Occipital lobe (tissue), 2 donors: Measurements from ENCODE around the gene C20orf173. TPM values are rescaled to one million over a fixed set of nuclear protein-coding genes. Genes with fewer than 3 reads are reported as not detected.
"Not testable (repeated sequence)": the region's sequence is repeated elsewhere in the genome, so short reads cannot be mapped to it uniquely, and the experiment has no call there.

ENCODE experiments used
- DNase-seq: peaks from one replicate; lab custom pipeline; 2025; lab: John Stamatoyannopoulos, UW
- total RNA-seq: library from RNA; depleted of rRNA; stranded (reverse); fragments of >200 nt; gene quantifications from one replicate; pipeline ENCODE4 v1.2.3, GENCODE V29; 2014

The C20orf173 gene, protein sequence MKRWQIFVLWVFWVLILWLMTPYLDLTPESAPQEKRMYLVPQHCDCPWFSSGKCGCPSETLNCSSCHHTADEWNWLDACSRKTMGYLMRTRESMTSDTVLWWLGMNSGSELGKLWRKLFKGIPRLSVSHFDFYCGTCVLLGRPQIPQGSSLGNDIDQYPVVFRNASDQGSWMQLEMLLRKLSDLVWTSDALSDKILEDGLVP
- not detected for total RNA-seq

DNA sequence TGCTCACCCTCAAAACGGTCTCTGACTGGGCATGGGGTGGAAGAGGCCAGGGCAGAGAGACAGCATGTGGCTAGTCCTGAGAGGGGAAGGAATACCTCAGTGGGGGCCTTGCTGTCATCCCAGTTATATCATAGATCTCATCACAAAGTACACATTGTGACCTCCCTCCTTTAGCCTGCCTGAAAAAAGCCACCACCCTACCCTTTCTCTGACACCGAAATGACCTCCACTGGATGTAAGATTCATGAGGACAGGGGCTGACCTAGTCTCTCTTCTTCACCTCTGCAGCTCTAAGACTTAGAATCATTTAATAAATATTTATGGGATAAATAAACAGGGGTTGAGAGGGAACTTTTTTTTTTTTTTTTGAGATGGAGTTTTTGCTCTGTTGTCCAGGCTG lies at the start of gene C20orf173:
Gene C20orf173, minus strand, starts transcription at position 101 of the 400 bp plus-strand sequence. CDS start 279 bp downstream, outside the sequence.
- no peak for DNase-seq

DNA sequence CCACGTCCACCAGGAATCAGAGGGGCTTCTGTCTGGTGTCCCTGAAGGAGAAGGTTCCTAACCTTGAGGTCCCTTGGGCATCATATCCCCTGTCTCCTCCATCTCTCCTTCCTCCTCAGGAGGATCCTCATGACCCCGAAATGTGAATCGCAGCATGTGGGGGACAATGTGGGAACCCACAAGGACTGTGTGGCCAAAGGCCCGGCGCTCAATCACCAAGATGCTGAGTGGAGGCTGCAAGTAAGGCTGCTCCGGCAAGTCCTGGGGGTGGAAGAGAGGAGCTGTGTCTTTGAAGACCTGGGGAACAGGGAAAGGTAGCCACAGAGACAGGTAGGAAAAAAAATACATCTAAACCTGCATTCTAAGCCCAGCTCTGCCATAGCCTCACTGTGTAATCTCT lies 49.7 kb upstream of the C20orf173 start:
- no peak for DNase-seq

GRCh38 chr20:35578469-35578868 lies 49.0 kb upstream of the C20orf173 start:
- DNase-seq, result no peak

GRCh38 chr20:35576816-35577215 lies 47.4 kb upstream of the C20orf173 start:
- DNase-seq, result no peak

DNA sequence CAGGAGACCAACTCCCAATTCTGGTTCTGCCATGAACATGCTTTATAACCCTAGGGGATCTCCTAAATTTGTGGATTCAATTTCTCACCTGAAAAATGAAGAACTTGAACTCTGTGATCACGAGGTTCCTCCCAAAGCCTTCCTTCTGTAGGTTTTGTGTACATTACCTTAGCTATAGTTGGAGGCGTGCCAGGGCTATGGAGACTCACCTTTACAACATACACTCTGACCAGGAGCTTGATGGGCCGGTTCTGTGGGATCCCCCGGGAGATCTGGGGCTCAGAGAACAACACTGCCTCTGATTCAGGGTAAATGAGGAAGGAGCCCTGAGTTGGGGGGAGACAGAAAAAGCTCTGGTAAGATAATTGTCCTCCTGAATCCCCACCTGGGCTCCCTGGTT lies 46.5 kb upstream of the C20orf173 start:
- no peak for DNase-seq

DNA sequence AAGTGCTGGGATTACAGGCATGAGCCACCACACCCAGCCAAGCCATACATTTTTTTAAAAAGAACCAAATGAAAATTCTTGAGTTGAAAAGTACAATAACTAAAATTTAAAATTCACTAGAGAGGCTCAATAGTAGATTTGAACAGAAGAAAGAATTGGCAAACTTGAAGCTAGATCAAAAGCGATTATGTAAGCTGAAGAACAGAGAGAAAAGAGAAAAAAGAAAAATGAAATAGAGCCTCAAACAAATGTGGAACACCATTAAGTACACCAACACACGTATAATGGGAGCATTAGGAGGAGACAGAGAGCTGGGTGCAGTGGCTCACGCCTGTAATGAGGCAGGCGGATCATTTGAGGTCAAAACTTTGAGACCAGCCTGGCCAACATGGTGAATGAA lies 43.4 kb upstream of the C20orf173 start:
- DNase-seq, result no peak

GRCh38 chr20:35571555-35571954 lies 42.1 kb upstream of the C20orf173 start:
- DNase-seq, result no peak

GRCh38 chr20:35568645-35569044 lies 39.2 kb upstream of the C20orf173 start:
- no peak for DNase-seq

GRCh38 chr20:35564905-35565304 lies 35.5 kb upstream of the C20orf173 start:
- DNase-seq, result no peak

- DNase-seq, result no peak
Measured at GRCh38 chr20:35563834-35564233, 34.4 kb upstream of the C20orf173 start.

- no peak for DNase-seq
Measured at GRCh38 chr20:35562541-35563110, 33.2 kb upstream of the C20orf173 start.

- no peak for DNase-seq
Measured at GRCh38 chr20:35561671-35562070, 32.2 kb upstream of the C20orf173 start.

DNA sequence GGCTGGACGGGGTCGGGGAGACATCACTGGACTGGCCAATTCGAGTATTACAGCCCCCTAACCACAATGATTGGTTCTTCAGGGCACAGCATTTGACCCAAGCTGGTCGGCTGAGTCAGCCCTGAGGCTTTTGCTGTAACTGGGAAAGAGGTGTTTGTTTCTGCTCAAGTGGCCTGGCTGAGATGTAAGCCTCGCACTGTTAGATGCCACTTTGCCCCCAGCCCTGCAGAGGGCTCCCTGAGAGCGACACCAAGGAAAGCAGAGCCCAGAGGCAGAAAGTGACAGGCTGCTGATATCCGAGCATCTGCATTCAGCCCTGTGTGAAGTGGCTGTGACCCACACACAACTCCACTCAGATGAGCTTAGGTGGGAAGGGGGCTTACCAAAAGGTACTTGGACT lies 31.8 kb upstream of the C20orf173 start:
- peak; percentile 5 for DNase-seq

DNA sequence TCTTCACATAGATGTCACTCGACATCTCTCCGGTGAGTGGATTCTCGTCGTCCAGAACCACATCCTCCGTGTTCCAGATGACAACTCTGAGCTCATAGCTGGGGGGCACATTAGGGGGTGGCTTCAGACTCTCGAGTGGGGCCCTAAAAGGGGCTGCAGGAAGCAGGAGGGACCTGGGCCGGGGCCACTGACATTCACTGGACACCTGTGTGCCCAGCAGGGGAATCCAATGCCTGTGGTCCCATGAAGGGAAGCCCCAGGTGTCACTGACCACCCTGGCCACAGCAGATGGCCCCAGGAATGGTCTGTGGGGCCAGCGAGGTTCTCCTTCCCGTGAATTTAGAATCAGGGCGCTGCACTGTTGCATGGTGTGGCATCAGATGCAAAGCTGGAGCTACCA lies 31.1 kb upstream of the C20orf173 start:
- DNase-seq, result no peak

GRCh38 chr20:35560105-35560511 lies 30.7 kb upstream of the C20orf173 start:
- DNase-seq, result no peak

DNA sequence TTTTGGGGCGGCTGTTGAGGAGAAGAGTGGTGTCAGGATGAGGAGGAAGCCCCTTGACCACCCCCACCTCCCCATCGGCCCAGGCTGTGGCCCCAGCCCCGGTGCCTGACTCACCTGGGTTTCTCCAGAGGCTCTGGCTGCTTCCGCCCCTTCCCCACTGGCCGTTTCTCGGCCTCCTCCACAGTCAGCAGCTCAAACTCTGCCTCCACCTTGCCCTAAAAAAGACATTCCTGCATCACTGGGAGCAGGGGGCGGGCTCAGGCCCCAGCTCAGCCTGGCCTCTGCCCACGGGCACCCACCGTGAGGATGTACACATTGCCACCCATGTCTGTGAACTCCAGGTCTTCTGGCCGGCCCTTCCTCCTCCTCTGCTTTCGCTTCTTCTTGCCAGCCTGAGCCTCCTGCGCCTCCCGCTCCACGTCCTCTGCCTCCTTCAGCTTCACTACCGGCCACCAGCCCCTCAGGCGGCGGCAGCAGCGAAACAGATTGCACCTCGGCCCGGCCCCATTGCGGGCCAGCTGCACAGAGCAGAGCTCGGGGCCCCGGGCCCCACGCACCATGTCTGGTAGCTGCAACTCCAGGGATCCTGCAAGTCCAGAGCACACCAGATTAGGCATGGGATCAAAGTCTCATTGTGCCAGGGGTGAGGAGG lies 29.7 kb upstream of the C20orf173 start:
- no peak for DNase-seq

DNA sequence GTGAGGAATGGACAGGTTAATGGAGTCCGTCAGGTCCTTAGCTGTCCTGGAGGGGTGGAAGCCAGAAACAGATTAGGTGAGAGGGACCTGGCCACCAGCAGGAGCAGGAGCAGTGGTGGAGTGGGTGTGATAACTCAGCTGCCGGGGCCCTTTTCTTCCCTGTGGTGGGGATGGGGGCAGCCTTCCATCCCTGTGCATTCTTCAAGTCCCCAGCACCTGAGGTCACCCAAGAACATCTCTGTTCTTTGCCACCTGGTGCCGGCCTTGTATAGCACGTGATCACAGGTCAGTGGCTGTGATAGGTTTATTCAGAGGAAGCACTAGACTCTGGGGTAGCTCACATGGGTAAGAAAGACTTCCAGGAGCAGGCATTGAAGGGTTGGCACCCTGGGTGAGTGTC lies 29.0 kb upstream of the C20orf173 start:
- DNase-seq, result no peak

- no peak for DNase-seq
Measured at GRCh38 chr20:35556871-35557270, 27.4 kb upstream of the C20orf173 start.

DNA sequence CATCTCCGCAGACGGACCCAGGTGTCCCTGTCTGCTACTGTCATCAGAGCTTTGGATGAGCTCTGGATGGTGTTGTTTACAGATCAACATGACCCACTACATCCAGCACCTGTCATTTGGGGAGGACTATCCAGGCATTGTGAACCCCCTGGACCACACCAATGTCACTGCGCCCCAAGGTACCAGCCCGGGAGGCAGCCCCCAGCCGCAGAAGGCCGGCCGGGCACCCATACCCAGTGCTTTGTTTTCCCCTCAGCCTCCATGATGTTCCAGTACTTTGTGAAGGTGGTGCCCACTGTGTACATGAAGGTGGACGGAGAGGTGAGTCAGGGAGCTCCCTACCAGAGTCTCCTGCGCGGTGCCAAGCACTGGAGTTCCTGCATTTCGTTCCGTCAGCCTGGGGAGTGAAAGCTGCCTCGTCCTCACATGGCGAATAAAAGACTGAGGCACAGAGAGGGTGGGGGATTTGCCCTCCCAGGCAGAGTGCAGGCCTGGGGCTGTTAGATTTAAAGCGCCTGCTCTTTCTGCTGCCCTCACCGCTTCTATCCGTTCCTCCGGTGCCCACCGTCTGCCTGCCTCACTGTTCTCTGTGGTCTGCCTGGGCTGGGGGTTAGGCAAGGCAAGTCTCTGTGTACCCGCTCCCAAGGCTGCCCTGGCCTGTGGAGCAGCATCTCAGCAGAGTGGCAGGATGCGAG lies 26.6 kb upstream of the C20orf173 start:
- DNase-seq, result no peak

DNA sequence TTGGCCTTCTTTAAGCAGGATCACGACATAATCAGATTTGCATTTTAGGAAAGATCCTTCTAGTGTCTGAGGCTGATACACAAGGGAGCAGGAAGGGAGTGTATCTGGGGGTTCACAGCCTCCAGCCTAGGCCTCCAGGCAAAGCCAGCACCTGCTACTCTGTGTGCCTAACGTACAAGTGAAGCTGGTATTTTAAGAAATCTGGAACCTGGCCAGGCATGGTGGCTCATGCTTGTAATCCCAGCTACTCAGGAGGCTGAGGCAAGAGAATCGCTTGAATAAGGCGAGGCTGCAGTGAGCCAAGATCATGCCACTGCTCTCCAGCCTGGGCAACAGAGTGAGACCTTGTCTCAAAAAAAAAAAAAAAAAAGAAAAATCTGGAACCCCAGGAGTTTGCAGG lies 26.0 kb upstream of the C20orf173 start:
- DNase-seq, result not testable (repeated sequence)

DNA sequence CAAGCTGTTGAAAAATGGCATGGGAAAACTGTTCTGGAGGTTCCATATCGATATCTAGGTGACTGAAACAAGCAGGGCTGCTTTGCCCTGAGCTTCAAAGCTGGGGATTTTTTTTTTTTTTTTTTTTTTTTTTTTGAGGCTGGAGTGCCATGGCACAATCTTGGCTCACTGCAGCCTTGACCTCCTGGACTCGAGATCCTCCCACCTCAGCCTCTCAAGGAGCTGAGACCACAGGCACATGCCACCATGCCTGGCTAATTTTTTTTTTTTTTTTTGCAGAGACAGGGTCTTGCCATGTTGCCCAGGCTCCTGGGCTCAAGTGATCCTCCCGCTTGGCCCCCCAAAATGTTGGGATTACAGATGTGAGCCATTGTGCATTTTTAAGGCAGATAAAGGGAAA lies 23.5 kb upstream of the C20orf173 start:
- DNase-seq, result no peak

- no peak for DNase-seq
Measured at GRCh38 chr20:35551503-35551902, 22.1 kb upstream of the C20orf173 start.
